ENCODE data around the gene CDC42BPG.
"Not testable (repeated sequence)": the region's sequence is repeated elsewhere in the genome, so short reads cannot be mapped to it uniquely, and the experiment has no call there.

CDC42BPG gene

GRCh38 chr11:64832467-64833197, 11.8 kb downstream of the CDC42BPG start:
- DNase-seq = no peak

GRCh38 chr11:64831411-64831891, 13.0 kb downstream of the CDC42BPG start:
- no peak for DNase-seq

GRCh38 chr11:64829536-64830251, 14.8 kb downstream of the CDC42BPG start:
- no peak for DNase-seq

- no peak for DNase-seq
Observed at GRCh38 chr11:64827451-64827839, 17.0 kb downstream of the CDC42BPG start.

GRCh38 chr11:64826578-64827450, 17.6 kb downstream of the CDC42BPG start:
- DNase-seq = no peak

GRCh38 chr11:64826062-64826461, 18.4 kb downstream of the CDC42BPG start:
- no peak for DNase-seq

- DNase-seq = no peak
Observed at GRCh38 chr11:64823568-64824119, 20.8 kb downstream of the CDC42BPG start.

GRCh38 chr11:64817476-64817875, 27.0 kb downstream of the CDC42BPG start:
- no peak for DNase-seq

GRCh38 chr11:64815433-64815832, 29.0 kb downstream of the CDC42BPG start:
- not testable (repeated sequence) for DNase-seq

GRCh38 chr11:64814712-64815187, 29.7 kb downstream of the CDC42BPG start:
- no peak for DNase-seq

- no peak for DNase-seq
Observed at GRCh38 chr11:64813826-64814225, 30.6 kb downstream of the CDC42BPG start.

- DNase-seq = no peak
Observed at GRCh38 chr11:64810891-64811272, 33.6 kb downstream of the CDC42BPG start.

GRCh38 chr11:64810271-64810890, 34.1 kb downstream of the CDC42BPG start, which contains the start of gene MEN1:
Gene MEN1 (minus strand): TSS chr11:64810551. CDS start chr11:64810109, 442 bp downstream.
- DNase-seq = peak; percentile 71 to 79

- DNase-seq = no peak
Observed at GRCh38 chr11:64809781-64810241, 34.6 kb downstream of the CDC42BPG start.

- no peak for DNase-seq
Observed at GRCh38 chr11:64805481-64805880, 39.0 kb downstream of the CDC42BPG start.

GRCh38 chr11:64804346-64805210, 39.9 kb downstream of the CDC42BPG start:
- no peak for DNase-seq

- DNase-seq = no peak
Observed at GRCh38 chr11:64803846-64804345, 40.6 kb downstream of the CDC42BPG start.

- peak; percentile 80 to 86 for DNase-seq
Observed at GRCh38 chr11:64803158-64803845, 41.2 kb downstream of the CDC42BPG start, which contains the start of gene MAP4K2. Gene MAP4K2 (minus strand): TSS chr11:64803214. CDS start chr11:64803149, 65 bp downstream.

GRCh38 chr11:64802370-64803157, 41.9 kb downstream of the CDC42BPG start:
- DNase-seq = peak; percentile 35 to 40

Measured in activated CD4-positive, alpha-beta T cell treated with anti-CD3 and anti-CD28 coated beads for 4 hours (primary cell).